HAP-1 (cell line): Measurements from ENCODE around the gene RHEB.

Source experiments
- DNase-seq, 2 experiments: peaks; one replicate each; pipeline ENCODE4 v3.0.0-alpha.2; 2016 to 2020; ENCODE audit warnings: low spot score in 2 of 2
- H3K27me3 ChIP-seq: fragments of 250-450 bp; sonication (Bioruptor Pico); 2 replicates; pipeline ENCODE4 v1.5.1; 2020; ENCODE audit warnings: low read depth, mild to moderate bottlenecking, moderate library complexity
- H3K36me3 ChIP-seq: fragments of 250-450 bp; sonication (Bioruptor Pico); replicated peaks from 2 replicates; pipeline ENCODE4 v1.5.1; 2020; ENCODE audit warnings: mild to moderate bottlenecking
- H3K4me1 ChIP-seq: fragments of 250-450 bp; sonication (Bioruptor Pico); 2 replicates; pipeline ENCODE4 v1.5.1; 2020; ENCODE audit warnings: mild to moderate bottlenecking
- H3K4me3 ChIP-seq: fragments of 250-450 bp; sonication (Bioruptor Pico); 2 replicates; pipeline ENCODE4 v1.5.1; 2020; ENCODE audit warnings: mild to moderate bottlenecking, moderate library complexity
- H3K9me3 ChIP-seq: fragments of 250-450 bp; sonication (Bioruptor Pico); 2 replicates; pipeline ENCODE4 v1.5.1; 2020; ENCODE audit warnings: mild to moderate bottlenecking, moderate library complexity
- in situ Hi-C: fragments of 300-500 bp; cut with MboI; formaldehyde crosslinking; loops from 3 replicates; pipeline ENCODE4 v1.14.3; 2020; ENCODE audit warnings: low sequenced_read_pairs, inconsistent platforms, mixed read lengths

RHEB gene

DNA sequence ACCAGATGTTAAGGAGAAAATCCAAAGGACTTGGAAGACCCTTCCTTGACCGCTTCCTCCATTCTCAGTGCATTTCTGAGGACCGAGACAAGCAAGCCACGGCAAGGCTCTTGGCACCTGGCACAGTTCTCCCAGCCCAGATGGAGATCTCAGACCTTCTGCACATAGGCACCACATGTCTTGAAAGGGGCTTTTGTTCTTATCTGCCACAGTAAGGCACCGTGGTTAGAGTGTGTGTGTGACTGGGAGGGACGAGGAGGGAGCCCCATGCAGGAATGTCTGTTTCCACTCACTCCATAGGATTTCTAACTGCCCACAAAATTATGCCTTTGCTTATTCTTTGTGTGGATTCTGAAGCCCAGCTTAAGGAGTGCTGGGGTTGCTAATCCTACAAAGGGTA lies 99.6 kb downstream of the RHEB start:
- Histone ChIP-seq H3K27me3 (no peaks in the 10 kb centered on the region), H3K36me3 (no peaks in the 10 kb centered on the region), H3K4me3 (no peak overlapping the region), H3K4me1 (no peaks in the 10 kb centered on the region), H3K9me3 (peaks cover 7% of the 10 kb centered on the region; the same call in 1 of the 2 replicates)
- DNase-seq, result no peak
- in situ Hi-C loops, result no loop called here

DNA sequence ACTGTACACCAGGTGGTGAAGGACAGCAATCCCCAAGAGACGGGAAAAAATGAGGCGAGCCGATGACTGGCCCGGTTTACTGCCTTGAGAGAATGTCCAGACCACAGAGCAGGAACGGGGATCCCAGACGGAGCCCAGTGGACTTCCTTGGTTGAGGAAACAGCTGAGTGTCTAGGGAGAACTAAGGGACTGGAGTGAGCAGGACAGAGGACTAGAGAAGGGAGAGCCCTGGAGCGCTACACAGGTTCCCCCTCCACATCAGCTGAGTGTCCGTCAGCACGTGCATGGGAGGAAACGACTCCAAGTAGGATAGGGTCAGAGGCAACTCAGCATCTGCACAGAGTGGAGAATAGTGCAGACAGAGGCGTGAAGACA lies 102.8 kb downstream of the RHEB start:
- no peak overlapping the region for H3K4me3 ChIP-seq
- no peaks in the 10 kb centered on the region for H3K4me1 ChIP-seq
- H3K9me3 ChIP-seq, result peaks cover 4% of the 10 kb centered on the region; the same call in 1 of the 2 replicates
- in situ Hi-C loops, result no loop called here
- peaks cover 9% of the 10 kb centered on the region; the same call in 1 of the 2 replicates for H3K27me3 ChIP-seq
- no peak for DNase-seq
- no peaks in the 10 kb centered on the region for H3K36me3 ChIP-seq

DNA sequence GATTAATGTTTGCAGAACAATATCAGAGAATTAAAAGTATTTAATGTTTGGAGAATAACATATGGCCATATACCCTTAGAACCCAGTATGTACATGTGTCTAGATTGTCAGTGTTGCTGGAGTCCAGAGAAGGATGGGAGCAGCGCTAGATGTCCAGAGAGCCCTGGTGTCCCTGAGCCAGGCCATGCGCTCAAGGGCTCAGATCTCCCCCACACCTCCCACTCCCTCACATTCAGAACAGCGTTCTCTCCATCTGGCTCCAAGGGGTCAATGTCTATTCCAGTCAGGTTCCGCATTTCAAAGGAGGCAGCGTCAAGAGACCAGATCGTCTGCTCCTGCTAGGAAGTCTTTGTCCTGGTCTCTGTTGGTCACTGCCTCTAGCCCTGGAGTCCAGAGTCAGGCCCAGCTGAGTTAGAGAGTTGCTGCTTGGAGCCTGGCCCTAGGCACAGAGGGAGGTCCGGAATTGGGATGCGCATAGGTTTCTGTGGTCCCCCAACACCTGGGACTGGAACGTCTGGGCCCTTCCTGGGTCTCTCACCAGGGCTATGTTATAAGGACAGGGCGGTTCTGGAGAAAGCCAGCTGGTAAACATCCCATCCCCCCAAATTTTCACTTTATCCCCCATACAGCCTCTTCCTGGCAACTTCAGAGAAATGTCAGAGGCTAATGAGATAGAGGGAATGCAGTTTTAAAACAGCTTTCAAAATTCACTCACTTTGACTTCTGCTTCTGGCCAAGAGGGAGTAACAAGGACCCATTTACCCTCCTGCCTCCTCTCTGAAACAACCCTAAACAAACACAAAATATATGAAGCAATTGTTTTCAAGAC lies 103.4 kb downstream of the RHEB start:
- no peaks in the 10 kb centered on the region for H3K4me1 ChIP-seq
- H3K4me3 ChIP-seq, result no peak overlapping the region
- peaks cover 9% of the 10 kb centered on the region; the same call in 1 of the 2 replicates for H3K27me3 ChIP-seq
- no peaks in the 10 kb centered on the region for H3K36me3 ChIP-seq
- in situ Hi-C loops, result no loop called here
- H3K9me3 ChIP-seq, result no peaks in the 10 kb centered on the region
- no peak for DNase-seq
